Measurements from ENCODE around the gene GALNT18. TPM values are rescaled to one million over a fixed set of nuclear protein-coding genes. Genes with fewer than 3 reads are reported as not detected.

Gene GALNT18
- total RNA-seq, 3 donors from 2014 or later = 2.2 to 3.4 (median 3.3) TPM

- Mint-ChIP-seq H3K27me3 (ENCODE audit: low read depth) (peaks cover 28% of the 10 kb centered on the region), H3K4me1 (ENCODE audit: low read depth) (no peaks in the 10 kb centered on the region), H3K4me3 (no peak overlapping the region), H3K9me3 (peaks cover 5% of the 10 kb centered on the region), H3K36me3 (ENCODE audit: insufficient read depth) (no peaks in the 10 kb centered on the region)
- no peak for DNase-seq
- ATAC-seq = no peak
Observed at GRCh38 chr11:11640996-11641395, 19.2 kb upstream of the GALNT18 start.

DNA sequence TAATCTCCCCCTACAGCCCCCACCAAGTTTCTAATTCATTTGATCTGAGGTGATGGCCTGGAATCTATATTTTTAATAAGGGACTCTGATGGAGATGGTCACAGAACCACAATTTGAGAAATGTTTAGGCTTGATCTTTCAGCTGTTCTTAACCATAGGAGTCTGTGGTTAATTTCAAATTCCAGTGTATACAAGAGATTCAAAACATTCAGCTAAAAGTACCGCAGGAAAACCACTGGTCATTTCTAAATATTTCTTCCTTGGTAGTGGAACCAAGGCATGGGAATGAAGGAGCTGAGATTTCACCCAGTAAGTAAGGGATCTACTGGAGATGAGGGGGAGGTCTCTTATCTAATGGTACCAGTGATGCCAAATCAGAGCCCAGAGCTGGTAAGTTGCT, 18.3 kb upstream of the GALNT18 start:
- Mint-ChIP-seq H3K27me3 (ENCODE audit: low read depth) (peaks cover 23% of the 10 kb centered on the region), H3K9me3 (peaks cover 5% of the 10 kb centered on the region), H3K4me1 (ENCODE audit: low read depth) (no peaks in the 10 kb centered on the region), H3K4me3 (no peak overlapping the region), H3K36me3 (ENCODE audit: insufficient read depth) (no peaks in the 10 kb centered on the region)
- no peak for DNase-seq
- no peak for ATAC-seq

DNA sequence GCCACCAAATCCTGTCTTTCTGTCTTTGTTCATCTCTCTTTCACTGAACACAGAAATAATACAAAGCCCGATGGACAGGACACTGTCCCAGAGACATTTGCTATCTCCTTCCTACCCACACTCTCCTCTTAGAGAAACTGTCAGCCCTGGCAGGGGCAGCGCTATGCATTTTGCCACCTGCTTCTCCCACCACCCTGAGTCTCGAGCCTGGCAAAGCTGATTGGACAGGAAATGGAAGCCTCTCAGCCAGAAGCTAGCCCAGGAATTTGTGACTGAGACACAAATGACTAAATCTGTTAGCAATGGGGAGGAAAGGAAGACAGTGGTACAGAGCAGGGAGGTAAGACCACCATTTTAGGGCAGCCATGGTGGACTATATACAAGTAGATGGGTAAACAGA, 14.9 kb upstream of the GALNT18 start:
- DNase-seq (no peak), ATAC-seq (no peak)
- Mint-ChIP-seq H3K9me3 (no peaks in the 10 kb centered on the region), H3K27me3 (ENCODE audit: low read depth) (peaks cover 14% of the 10 kb centered on the region), H3K4me3 (no peak overlapping the region), H3K4me1 (ENCODE audit: low read depth) (no peaks in the 10 kb centered on the region), H3K36me3 (ENCODE audit: insufficient read depth) (no peaks in the 10 kb centered on the region)

- peaks cover 10% of the 10 kb centered on the region for H3K27me3 Mint-ChIP-seq (ENCODE audit: low read depth)
- H3K36me3 Mint-ChIP-seq (ENCODE audit: insufficient read depth) = no peaks in the 10 kb centered on the region
- no peak for ATAC-seq
- H3K9me3 Mint-ChIP-seq = no peaks in the 10 kb centered on the region
- no peak overlapping the region for H3K4me3 Mint-ChIP-seq
- DNase-seq = no peak
- no peaks in the 10 kb centered on the region for H3K4me1 Mint-ChIP-seq (ENCODE audit: low read depth)
Observed at GRCh38 chr11:11635443-11635842, 13.6 kb upstream of the GALNT18 start.

DNA sequence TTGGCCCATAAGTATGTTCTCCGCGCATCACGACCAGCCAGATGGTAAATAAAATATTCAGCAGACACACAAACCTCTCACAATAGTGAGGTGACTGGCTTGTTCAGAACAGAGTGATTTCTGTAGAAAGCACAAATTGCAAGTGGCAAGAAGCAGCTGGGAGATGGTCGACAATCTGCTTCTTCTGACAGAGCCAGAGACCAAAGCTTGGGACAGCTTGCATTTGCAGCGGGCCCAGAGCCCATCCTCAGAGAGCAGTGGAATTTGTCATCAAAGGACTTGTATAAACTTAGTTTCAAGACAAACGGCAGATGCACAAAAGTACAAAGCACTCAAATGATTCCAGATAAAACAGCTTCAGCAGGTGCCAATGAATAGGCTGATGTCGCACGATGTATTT, 7.6 kb upstream of the GALNT18 start:
- no peaks in the 10 kb centered on the region for H3K4me1 Mint-ChIP-seq (ENCODE audit: low read depth)
- H3K36me3 Mint-ChIP-seq (ENCODE audit: insufficient read depth) = no peaks in the 10 kb centered on the region
- H3K27me3 Mint-ChIP-seq (ENCODE audit: low read depth) = peaks cover 6% of the 10 kb centered on the region
- ATAC-seq (no peak), DNase-seq (no peak)
- H3K4me3 Mint-ChIP-seq = no peak overlapping the region
- no peaks in the 10 kb centered on the region for H3K9me3 Mint-ChIP-seq

DNA sequence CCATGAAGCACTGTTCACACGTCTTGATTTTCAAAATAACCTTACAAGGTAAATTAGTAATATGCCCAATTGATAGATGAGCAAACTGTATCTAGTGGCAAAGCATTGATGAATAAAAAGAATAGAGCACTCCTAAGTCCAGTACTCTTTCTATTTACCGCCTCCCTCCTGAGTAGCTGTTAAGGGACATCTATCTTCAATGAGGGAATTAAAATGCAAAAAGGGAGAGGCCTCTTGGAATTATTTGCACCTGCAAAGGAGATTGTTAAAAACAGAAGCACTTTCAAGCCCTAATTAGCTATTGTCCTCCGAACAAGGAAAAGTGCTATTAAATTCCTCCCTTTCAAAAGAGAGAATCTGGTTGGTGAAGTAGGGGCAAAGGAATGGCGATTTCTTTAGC, 6.8 kb upstream of the GALNT18 start:
- Mint-ChIP-seq H3K36me3 (ENCODE audit: insufficient read depth) (no peaks in the 10 kb centered on the region), H3K9me3 (no peaks in the 10 kb centered on the region), H3K4me3 (no peak overlapping the region), H3K4me1 (ENCODE audit: low read depth) (no peaks in the 10 kb centered on the region), H3K27me3 (ENCODE audit: low read depth) (peaks cover 11% of the 10 kb centered on the region)
- no peak for DNase-seq
- ATAC-seq = no peak

GRCh38 chr11:11626128-11626527, 4.3 kb upstream of the GALNT18 start:
- H3K27me3 Mint-ChIP-seq (ENCODE audit: low read depth) = peaks cover 21% of the 10 kb centered on the region
- H3K4me3 Mint-ChIP-seq = no peak overlapping the region
- DNase-seq = no peak
- peaks cover 5% of the 10 kb centered on the region for H3K4me1 Mint-ChIP-seq (ENCODE audit: low read depth)
- H3K9me3 Mint-ChIP-seq = no peaks in the 10 kb centered on the region
- no peak for ATAC-seq
- no peaks in the 10 kb centered on the region for H3K36me3 Mint-ChIP-seq (ENCODE audit: insufficient read depth)

DNA sequence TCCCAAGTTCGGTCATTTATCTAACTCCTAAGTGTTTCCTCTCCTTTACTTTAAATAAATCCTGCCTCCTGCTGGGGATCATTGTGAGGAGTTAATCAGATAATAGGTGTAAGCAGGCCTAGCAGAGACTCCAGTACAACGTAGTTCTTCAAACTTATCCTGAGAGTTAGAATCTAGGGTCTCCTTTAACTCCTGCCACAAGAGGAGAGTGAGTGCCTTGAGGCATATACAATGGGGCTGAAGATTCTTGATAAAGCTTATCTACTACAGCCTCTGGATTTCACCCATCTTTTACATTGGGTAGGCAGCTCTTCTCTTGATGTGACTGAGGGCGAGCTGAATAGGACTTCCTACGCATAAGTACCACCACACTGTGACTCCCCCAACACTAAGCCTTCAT, 3.1 kb upstream of the GALNT18 start:
- no peaks in the 10 kb centered on the region for H3K36me3 Mint-ChIP-seq (ENCODE audit: insufficient read depth)
- no peaks in the 10 kb centered on the region for H3K9me3 Mint-ChIP-seq
- no peak for DNase-seq
- H3K4me3 Mint-ChIP-seq = no peak overlapping the region
- H3K4me1 Mint-ChIP-seq (ENCODE audit: low read depth) = peaks cover 7% of the 10 kb centered on the region
- ATAC-seq = no peak
- peaks cover 24% of the 10 kb centered on the region for H3K27me3 Mint-ChIP-seq (ENCODE audit: low read depth)

GRCh38 chr11:11624204-11624603, 2.4 kb upstream of the GALNT18 start:
- Mint-ChIP-seq H3K36me3 (ENCODE audit: insufficient read depth) (no peaks in the 10 kb centered on the region), H3K4me3 (no peak overlapping the region), H3K27me3 (ENCODE audit: low read depth) (peaks cover 29% of the 10 kb centered on the region), H3K4me1 (ENCODE audit: low read depth) (peaks cover 7% of the 10 kb centered on the region), H3K9me3 (no peaks in the 10 kb centered on the region)
- no peak for DNase-seq
- ATAC-seq = no peak

DNA sequence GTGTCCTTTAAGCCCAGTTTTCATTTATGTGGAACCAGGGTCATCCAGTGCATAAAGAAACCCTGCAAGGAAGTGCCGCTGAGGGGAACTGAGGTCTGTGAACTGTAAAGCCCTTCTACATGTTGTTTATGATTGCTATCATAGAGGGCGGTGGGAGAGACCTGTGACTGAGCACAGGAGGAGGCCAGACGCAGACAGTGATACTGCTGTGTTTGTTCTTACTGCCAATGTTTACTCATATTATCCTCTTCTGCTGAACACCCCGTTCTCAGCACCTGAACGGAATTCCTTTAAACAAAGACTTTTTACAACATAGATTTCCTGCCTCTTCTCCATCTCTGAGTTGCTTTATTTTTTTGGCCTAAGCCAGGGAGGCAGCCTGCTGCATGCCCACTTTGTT, 967 bp upstream of the GALNT18 start:
- no peaks in the 10 kb centered on the region for H3K36me3 Mint-ChIP-seq (ENCODE audit: insufficient read depth)
- H3K27me3 Mint-ChIP-seq (ENCODE audit: low read depth) = peaks cover 40% of the 10 kb centered on the region
- no peak for ATAC-seq
- peaks cover 7% of the 10 kb centered on the region for H3K4me1 Mint-ChIP-seq (ENCODE audit: low read depth)
- DNase-seq = no peak
- H3K4me3 Mint-ChIP-seq = no peak overlapping the region
- no peaks in the 10 kb centered on the region for H3K9me3 Mint-ChIP-seq

- no peaks in the 10 kb centered on the region for H3K36me3 Mint-ChIP-seq (ENCODE audit: insufficient read depth)
- ATAC-seq (no peak), DNase-seq (no peak)
- H3K27me3 Mint-ChIP-seq (ENCODE audit: low read depth) = peaks cover 43% of the 10 kb centered on the region
- no peak overlapping the region for H3K4me3 Mint-ChIP-seq
- H3K4me1 Mint-ChIP-seq (ENCODE audit: low read depth) = peaks cover 7% of the 10 kb centered on the region
- no peaks in the 10 kb centered on the region for H3K9me3 Mint-ChIP-seq
Observed at GRCh38 chr11:11622340-11622706, 518 bp upstream of the GALNT18 start.

GRCh38 chr11:11620921-11621572, 758 bp downstream of the GALNT18 start:
- Mint-ChIP-seq H3K36me3 (ENCODE audit: insufficient read depth) (no peaks in the 10 kb centered on the region), H3K9me3 (no peaks in the 10 kb centered on the region), H3K27me3 (ENCODE audit: low read depth) (peaks cover 48% of the 10 kb centered on the region), H3K4me1 (ENCODE audit: low read depth) (peaks cover 7% of the 10 kb centered on the region), H3K4me3 (peak overlapping the region; percentile 74)
- DNase-seq (no peak), ATAC-seq (peak; percentile 14 to 19)

DNA sequence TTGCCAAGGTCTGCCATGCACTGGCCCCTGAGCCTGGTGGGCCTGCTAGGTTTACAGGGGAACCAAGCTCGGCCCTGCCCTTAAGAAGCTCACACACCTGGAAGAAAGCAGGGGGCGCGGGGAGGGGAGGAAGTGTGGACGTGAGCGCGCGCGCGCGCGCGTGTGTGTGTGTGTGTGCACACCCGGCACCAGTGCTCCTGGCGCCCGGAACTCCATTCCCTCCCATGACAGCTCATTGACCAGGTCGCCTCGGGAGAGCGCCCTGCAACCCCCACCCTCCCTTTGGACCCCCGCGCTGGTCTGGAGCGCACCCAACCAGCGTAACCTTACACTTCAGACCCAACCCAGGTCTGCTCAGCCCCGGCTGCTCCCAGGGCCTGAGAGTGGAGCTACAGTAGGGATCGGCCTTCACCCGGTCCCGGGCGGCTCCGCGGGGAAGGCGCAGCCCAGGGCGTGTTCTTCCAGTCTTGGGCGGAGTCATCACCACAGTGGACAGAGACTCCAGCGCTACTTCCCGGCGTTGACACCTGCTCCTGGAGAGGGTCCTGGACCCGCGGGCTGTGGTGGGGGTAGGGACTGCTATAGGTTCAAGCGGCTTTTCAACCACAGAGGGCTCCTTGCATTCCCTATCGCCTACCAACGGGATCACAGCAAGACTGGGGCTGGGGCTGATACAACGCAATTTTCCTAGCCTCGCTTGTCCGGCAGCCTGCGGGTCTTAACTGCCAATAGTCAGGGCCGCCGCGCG, 1.5 kb downstream of the GALNT18 start:
- Mint-ChIP-seq H3K4me1 (ENCODE audit: low read depth) (peaks cover 7% of the 10 kb centered on the region), H3K9me3 (no peaks in the 10 kb centered on the region), H3K36me3 (ENCODE audit: insufficient read depth) (no peaks in the 10 kb centered on the region), H3K27me3 (ENCODE audit: low read depth) (peaks cover 51% of the 10 kb centered on the region), H3K4me3 (peak overlapping the region; percentile 74)
- ATAC-seq = no peak
- no peak for DNase-seq

GRCh38 chr11:11618973-11619435, 2.8 kb downstream of the GALNT18 start:
- Mint-ChIP-seq H3K4me3 (no peak overlapping the region), H3K4me1 (ENCODE audit: low read depth) (peaks cover 7% of the 10 kb centered on the region), H3K9me3 (no peaks in the 10 kb centered on the region), H3K27me3 (ENCODE audit: low read depth) (peaks cover 47% of the 10 kb centered on the region), H3K36me3 (ENCODE audit: insufficient read depth) (no peaks in the 10 kb centered on the region)
- ATAC-seq (no peak), DNase-seq (no peak)

- peaks cover 34% of the 10 kb centered on the region for H3K27me3 Mint-ChIP-seq (ENCODE audit: low read depth)
- no peaks in the 10 kb centered on the region for H3K4me1 Mint-ChIP-seq (ENCODE audit: low read depth)
- H3K4me3 Mint-ChIP-seq = no peak overlapping the region
- no peak for ATAC-seq
- H3K9me3 Mint-ChIP-seq = no peaks in the 10 kb centered on the region
- DNase-seq = no peak
- no peaks in the 10 kb centered on the region for H3K36me3 Mint-ChIP-seq (ENCODE audit: insufficient read depth)
Observed at GRCh38 chr11:11615086-11615485, 6.7 kb downstream of the GALNT18 start.
